Stimulated activated CD4-positive, alpha-beta T cell treated with anti-CD3 and anti-CD28 coated beads, TNF-alpha, amount 100 ng/mL, for 48 hours (primary cell): Measurements from ENCODE around the gene AHRR.
"Not testable (repeated sequence)": the region's sequence is repeated elsewhere in the genome, so short reads cannot be mapped to it uniquely, and the experiment has no call there.

Experiments used
- DNase-seq, 3 donors: peaks; one replicate each; pipeline ENCODE4 v3.0.0-alpha.2; 2020; ENCODE audit warnings: low read depth in 3 of 3

Gene AHRR

DNA sequence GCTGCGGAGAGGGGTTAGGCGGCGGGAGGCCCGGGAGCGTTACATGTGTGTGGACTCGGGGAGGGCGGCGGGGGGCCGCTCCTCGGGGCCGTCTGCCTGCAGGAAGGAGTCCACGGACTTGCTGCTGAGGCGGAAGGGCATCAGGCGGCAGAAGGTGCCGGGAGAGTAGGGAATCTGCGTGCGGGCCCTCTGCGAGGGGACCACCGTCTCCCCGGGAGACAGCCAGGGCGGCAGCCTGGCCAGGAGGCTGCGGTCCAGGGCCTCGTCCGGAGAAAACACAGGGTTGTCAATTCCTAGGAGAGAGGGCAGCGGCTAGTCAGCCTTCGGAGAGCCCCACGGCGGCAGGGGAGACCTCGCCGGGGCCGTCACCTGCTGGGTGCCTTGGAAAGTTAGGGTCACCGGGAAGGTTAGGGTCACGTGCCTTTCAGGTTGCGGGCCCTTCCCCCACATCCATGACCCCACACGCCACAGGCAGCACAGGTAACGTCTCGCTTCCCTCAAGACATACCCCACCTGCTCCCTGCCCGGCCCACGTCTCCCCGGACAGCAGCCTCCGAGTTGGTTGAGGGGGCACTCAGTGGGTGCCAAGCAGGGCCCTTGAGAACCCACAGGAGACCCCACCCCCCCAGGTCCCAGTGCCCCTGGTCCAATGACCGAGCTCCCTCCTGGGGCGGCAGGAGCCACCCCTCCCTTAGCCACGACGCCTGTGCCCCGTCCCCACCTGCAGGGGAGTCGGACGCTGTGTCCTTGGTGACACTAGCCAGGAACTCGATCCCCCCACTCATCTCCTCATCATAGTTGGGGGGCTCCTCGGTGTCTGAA lies 153.5 kb downstream of the AHRR start:
- DNase-seq: no peak

- DNase-seq: no peak
Observed at GRCh38 chr5:475704-476101, 154.2 kb downstream of the AHRR start.

- DNase-seq: no peak
Observed at GRCh38 chr5:476102-476813, 154.7 kb downstream of the AHRR start.

- no peak for DNase-seq
Observed at GRCh38 chr5:476814-477175, 155.3 kb downstream of the AHRR start.

- DNase-seq: no peak
Observed at GRCh38 chr5:477247-477646, 155.7 kb downstream of the AHRR start.

DNA sequence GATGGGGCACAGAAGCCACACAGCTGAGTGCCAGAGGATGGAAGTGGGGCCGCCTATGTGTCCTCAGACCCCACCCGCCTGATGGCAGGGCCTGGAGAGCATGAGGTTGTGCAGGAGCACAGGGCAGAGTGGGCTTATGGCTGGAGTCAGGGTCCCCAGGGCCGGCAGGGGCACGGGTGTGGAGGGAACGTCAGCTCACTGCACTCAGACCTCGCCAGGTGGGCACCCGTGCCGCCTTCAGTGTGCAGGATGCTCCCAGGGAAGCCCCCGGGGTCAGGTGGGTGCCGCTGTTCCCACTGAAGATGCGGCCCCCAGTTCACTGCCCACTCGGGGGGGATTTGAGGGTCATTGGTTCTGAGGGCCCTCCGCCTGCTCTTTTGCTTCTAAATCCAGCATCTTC lies 156.4 kb downstream of the AHRR start:
- no peak for DNase-seq

GRCh38 chr5:478369-478981 lies 157.0 kb downstream of the AHRR start:
- DNase-seq: no peak

GRCh38 chr5:478982-479535 lies 157.5 kb downstream of the AHRR start:
- DNase-seq: no peak

GRCh38 chr5:479566-480319 lies 158.2 kb downstream of the AHRR start:
- no peak for DNase-seq

- DNase-seq: no peak
Observed at GRCh38 chr5:481347-481746, 159.8 kb downstream of the AHRR start.

DNA sequence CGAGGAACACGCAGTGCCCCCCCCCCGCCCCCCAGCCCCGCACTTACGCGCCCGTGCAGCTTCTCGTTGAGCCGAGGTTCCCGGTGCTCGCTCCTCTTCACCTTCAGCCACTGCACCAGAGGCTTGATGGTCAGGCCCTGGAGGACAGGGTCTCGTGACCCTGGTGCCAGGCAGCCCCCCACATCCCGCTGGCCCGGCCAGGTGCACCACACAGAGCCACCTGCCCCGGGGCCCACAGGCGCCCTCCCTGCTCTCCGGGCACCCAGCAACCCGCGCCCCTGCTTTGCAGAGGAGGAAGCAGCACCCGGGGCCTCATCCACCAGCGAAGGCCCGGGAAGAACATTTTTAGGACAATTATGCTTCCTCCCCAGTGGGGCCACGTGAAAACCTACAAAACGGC lies 160.5 kb downstream of the AHRR start:
- no peak for DNase-seq

GRCh38 chr5:482506-482905 lies 161.0 kb downstream of the AHRR start:
- no peak for DNase-seq

DNA sequence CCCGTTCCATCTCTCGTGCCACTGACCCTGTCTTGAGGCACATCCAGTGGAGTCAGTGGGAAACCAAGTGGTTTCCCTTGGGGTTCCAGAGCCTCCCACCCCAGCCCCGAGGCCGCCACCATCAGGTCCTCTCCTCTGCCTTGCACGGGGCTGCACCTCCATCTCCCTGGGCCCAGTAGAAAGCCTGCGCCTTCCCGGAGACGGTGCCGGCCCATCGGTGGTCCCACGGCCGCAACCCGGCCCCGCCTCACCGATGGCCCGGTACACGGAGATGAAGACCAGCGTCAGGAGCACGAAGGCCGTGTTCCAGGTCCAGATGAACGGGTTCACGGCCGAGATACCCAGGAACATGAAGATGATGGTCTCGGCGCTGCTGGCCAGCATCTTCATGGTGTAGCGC lies 161.5 kb downstream of the AHRR start:
- DNase-seq: no peak

- DNase-seq: no peak
Observed at GRCh38 chr5:483434-484140, 162.1 kb downstream of the AHRR start.

DNA sequence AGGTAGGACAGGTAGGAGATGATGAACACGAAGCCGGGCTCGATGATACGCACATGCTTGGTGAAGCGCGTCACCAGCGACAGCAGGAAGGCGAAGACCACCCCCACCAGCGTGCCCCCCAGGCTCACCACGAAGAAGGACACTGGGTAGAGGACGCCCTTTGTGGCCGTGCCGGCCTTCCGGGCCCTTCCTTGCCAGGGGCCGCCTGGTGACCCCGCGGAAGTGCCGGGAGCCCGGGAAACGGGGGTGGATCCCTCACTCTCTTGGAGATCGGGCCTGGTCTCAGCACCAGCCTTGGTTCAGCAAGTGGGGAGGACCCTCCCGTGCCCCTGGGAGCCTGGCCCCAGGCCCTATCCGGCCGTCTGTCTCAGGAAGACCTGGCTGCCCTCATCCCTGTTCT lies 163.0 kb downstream of the AHRR start:
- DNase-seq: no peak

DNA sequence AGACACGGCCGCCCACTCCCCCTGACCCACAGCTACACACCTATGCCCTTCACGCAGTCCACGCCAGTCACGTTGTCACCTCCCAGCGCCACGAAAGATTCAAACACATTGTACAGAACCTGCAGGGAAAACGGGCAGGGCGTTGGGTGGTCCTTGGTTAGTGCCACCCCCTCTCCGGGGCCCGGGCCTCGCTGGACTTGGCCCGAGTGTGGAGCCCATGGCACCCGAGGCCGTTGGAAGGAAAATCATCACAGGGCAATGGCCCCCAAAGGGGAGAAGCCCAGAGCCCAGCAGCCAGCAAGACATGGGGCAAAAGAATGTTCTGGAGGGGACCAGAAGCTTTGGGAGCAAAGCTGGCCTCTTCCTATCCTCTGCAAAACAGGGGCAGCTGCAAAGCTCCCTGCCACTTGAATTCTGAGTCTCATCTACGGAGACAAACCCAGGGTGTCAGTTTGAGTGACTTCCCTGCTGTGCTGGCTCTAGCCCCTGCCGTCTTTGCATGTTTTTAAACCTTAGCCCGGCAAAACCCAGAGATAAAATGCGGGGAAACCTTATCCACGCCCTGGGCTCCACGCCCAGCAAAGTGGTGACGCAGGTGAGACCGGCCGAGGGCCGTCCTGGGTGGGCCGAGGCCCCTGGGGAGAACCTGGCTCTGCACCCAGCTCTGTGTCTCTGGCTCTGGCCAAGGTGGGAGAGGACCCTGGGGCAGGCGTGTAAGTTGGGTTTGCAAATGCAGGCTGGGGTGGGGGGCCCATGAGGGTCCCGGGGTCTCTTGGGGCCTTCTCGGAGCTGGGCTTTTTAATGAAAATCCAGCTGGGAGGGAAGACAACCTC lies 163.8 kb downstream of the AHRR start:
- DNase-seq: no peak

- no peak for DNase-seq
Observed at GRCh38 chr5:485946-486491, 164.5 kb downstream of the AHRR start.

DNA sequence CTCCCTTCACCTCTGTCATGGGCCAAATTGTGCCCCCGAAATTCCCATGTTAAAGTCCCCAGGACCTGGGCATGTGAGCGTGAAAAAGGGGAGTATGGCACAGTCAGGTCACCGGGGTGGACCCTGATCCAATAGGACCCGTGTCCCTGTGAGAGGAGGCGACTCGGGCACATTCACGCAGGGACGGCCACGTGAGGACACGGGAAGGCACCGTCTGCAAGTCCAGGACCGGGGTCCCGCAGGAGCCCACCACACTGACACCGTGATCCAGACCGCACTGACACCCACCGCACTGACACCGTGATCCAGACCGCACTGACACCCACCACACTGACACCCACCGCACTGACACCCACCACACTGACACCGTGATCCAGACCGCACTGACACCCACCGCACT lies 165.1 kb downstream of the AHRR start:
- not testable (repeated sequence) for DNase-seq
